HG03060 (cell line): ENCODE results near the gene TGM3.
"Not testable (repeated sequence)": the region's sequence is repeated elsewhere in the genome, so short reads cannot be mapped to it uniquely, and the experiment has no call there.

Experiments
- ATAC-seq: cut with Tn5 transposase; IDR thresholded peaks from one replicate; pipeline ENCODE4 v1.9.1; 2021; ENCODE audit warnings: low read depth, moderate number of reproducible peaks; ENCODE audit not compliant: unreplicated experiment

TGM3 gene, protein sequence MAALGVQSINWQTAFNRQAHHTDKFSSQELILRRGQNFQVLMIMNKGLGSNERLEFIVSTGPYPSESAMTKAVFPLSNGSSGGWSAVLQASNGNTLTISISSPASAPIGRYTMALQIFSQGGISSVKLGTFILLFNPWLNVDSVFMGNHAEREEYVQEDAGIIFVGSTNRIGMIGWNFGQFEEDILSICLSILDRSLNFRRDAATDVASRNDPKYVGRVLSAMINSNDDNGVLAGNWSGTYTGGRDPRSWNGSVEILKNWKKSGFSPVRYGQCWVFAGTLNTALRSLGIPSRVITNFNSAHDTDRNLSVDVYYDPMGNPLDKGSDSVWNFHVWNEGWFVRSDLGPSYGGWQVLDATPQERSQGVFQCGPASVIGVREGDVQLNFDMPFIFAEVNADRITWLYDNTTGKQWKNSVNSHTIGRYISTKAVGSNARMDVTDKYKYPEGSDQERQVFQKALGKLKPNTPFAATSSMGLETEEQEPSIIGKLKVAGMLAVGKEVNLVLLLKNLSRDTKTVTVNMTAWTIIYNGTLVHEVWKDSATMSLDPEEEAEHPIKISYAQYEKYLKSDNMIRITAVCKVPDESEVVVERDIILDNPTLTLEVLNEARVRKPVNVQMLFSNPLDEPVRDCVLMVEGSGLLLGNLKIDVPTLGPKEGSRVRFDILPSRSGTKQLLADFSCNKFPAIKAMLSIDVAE

DNA sequence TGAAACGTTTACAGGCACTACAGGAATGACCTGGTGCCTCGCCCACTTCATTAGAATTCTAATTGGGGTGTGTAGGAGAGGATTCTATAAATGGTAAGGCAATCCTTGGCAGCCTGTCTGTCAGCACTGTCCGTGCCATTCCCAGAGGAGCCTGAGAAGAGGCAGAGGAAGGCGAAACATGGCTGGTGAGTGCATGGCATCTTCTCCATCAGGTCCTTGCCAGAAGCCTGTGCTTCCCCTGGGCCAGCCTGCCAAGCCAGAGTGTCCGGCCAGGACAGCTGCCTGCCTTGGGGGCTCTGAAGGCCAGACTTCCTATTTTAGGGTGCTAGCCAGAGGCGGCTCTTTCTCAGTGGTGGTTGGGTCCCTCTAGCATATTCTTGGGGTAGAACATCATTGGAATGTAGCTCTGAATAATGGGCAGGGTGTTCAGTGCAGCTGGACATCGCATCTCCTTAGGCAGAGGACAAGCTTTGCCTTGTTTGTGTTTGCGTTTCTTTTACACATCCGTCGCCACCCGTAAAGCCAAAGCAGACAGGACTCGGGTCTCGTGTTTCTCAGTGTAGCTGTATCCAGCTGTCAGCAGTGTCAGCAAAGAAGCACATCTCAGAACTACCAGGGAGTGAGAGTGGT is at the start of gene TGM3:
Gene TGM3 (plus strand): TSS at position 116 of the 630 bp plus-strand sequence. CDS start 63 bp downstream, at position 179.
- no peak for ATAC-seq

DNA sequence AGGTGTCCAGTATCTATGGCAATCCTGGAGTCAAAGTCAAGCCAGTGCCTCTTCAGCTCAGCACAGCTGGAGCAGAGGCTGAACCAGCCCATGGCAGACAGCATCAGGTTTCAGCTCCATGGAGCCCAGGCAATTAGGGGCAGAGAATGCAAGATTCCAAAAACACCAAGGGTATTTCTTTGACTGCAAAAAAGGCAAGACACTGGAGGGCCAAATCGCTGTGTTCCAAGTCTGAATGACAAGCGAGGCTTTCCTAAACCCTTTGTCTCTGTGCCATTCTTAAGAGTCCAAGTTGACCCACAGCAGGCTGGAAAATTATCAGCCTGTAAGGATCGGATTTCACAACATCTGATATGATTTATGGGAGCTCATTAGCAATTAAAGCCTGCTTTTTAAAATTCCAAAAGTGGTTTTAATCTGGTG is 49.7 kb upstream of the TGM3 start:
- ATAC-seq, result no peak

DNA sequence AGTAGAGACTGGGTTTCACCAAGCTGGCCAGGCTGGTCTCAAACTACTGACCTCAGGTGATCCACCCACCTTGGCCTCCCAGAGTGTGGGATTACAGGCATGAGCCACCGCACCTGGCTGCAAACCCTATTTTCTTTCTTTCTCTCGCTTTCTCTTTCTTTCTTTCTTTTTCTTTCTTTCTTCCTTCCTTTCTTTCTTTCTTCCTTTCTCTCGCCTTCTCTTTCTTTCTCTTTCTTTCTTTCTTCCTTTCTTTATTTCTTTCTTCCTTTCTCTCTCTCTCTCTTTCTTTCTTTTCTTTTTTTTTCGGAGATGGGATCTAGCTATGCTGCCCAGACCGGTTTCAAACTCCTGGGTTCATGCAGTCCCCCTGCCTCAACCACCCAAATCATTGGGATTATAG is 47.0 kb upstream of the TGM3 start:
- no peak for ATAC-seq

- ATAC-seq, result no peak
Measured at GRCh38 chr20:2249935-2250334, 45.9 kb upstream of the TGM3 start.

DNA sequence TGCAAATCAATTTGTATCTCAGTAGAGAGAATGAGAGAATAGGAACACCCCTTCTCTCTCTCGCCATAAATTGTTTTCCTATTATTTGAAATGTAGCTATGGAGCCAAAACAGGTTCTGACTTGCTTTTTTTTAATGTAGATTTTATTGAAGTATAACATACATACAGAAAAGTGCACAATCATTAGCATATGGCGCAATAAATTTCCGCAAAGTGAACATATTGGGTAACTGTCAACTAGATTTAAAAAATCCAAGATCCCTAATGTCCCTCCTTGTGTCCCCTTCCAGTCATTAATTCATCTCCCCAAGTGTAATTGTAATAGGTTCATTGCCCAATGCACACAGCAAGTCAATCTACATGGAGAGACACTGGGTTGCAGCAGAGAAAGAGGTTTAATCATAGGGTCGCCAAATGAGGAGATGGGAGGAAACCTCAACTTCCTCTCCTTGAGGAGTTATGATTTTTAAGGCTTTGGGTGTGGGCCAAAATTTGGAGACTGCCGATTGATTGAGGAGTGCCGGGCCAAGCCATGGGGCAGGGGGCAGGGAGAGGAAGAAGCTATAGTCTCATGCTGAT is 43.3 kb upstream of the TGM3 start:
- no peak for ATAC-seq

DNA sequence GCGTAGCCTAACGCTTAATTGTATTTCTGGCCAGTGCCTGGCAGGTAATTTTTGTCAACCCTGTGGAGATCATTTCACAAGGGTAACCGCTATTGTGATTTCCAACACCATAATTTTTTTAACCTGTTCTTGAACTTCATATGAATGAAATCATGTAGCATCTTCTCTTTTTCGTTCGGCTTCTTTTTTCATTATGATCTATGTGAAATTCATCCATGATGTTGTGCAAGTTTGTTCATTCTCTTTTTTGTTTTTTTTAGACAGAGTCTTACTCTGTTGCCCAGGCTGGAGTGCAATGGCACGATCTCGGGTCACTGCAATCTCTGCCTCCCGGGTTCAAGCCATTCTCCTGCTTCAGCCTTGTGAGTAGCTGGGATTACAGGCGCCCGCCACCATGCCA is 42.5 kb upstream of the TGM3 start:
- no peak for ATAC-seq

- ATAC-seq, result no peak
Measured at GRCh38 chr20:2254333-2254732, 41.5 kb upstream of the TGM3 start.

GRCh38 chr20:2255926-2256531 is 39.8 kb upstream of the TGM3 start:
- no peak for ATAC-seq

DNA sequence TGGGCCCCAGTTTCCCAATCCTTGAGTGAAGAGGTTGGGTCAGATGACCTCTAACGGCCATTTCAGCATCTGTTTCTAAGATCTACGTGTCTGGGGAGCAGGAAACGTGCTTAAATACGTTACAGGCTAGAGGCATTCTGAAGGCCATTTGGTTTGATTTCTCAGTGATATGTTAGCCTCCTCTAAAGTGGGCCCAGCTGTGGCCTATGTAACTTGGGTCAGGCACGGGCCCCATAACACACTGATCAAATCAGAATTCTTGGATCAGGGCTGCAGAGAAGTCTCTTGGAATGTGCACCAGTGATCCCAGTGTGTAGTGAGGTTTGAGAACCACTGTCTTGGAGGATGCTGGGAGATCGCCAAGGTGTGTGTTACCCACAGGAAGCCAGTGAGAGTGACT is 36.1 kb upstream of the TGM3 start:
- ATAC-seq, result no peak

- ATAC-seq, result no peak
Measured at GRCh38 chr20:2260250-2260649, 35.6 kb upstream of the TGM3 start.

- ATAC-seq, result no peak
Measured at GRCh38 chr20:2261046-2261485, 34.7 kb upstream of the TGM3 start.

GRCh38 chr20:2261629-2262028 is 34.2 kb upstream of the TGM3 start:
- no peak for ATAC-seq

- ATAC-seq, result no peak
Measured at GRCh38 chr20:2264118-2264517, 31.7 kb upstream of the TGM3 start.

DNA sequence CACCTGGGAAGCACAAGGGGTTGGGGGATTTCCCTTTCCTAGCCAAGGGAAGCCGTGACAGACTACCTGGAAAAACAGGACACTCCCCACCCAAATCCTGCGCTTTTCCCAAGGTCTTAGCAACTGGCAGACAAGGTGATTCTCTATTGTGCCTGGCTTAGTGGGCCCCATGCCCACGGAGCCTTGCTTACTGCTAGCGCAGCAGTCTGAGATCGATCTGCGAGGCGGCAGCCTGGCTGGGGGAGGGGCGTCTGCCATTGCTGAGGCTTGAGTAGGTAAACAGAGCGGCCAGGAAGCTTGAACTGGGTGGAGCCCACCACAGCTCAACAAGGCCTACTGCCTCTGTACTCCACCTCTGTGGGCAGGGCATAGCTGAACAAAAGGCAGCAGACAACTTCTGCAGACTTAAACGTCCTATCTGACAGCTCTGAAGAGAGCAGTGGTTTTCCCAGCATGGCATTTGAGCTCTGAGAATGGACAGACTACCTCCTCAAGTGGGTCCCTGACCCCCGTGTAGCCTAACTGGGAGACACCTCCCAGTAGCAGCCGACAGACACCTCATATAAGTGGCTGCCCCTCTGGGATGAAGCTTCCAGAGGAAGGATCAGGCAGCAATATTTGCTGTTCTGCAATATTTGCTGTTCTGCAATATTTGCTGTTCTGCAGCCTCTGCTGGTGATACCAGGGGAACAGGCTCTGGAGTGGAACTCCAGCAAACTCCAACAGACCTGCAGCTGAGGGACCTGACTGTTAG is 31.0 kb upstream of the TGM3 start:
- not testable (repeated sequence) for ATAC-seq

DNA sequence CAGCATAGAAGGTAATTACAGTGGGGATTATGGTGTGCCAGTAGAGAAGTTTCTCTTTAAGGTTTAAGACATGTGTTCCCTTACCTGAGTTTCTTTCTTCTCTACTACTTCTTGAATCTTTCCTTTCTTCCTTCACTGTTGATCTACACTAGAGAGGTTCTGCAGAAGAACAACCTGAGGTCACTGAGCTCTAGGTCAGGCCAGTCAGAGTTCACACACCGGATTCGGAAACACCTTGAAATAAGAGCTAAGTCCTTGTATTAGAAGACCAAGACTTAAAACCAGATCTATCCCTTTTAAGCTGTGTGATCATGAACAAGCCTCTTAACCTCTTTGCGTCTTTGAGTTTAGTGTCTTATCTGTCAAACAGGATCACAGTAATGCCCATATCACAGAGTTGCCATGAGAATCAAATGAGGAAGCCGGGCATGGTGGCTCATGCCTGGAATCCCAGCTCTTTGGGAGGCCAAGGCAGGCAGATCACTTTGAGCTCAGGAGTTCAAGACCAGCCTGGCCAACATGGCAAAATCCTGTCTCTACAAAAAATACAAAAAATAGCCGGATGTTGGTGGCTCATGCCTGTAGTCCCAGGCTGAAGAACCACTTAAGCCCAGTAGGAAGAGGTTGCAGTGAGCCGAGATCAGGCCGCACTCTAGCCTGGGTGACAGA is 22.0 kb upstream of the TGM3 start:
- ATAC-seq, result no peak

GRCh38 chr20:2276015-2276414 is 19.8 kb upstream of the TGM3 start:
- ATAC-seq, result no peak

DNA sequence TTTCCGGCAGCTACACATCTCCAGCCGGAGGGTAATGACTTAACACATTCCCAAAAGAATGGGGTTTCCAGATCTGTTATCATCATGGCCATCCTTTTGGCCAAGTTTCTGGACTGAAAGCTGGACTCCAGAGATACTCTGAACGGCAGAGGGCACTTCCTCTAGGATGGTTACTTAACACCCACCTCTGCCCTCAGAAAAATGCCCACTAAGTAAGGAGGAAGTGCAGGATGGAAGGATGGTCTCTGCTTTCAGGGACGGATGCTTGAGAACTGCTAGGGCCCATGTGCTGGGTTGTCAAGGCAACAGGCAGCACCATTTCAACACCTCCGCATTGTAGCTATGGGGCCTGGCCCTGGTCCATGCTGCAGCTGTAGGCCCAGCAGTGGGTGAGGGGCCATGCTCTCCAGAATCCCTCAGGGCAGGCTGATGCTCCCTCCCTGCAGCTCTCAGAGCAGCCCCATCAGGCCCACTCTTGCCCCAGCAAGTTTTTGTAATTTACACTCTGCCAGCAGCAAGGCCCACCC is 16.5 kb upstream of the TGM3 start:
- no peak for ATAC-seq

- ATAC-seq, result no peak
Measured at GRCh38 chr20:2280082-2280481, 15.7 kb upstream of the TGM3 start.

GRCh38 chr20:2281563-2281962 is 14.2 kb upstream of the TGM3 start:
- no peak for ATAC-seq
